NB4 (cell line): ENCODE measurements around the gene CERT1.

Experiments
- DNase-seq: peaks from one replicate; pipeline ENCODE4 v3.0.0; 2010; ENCODE audit warnings: low read depth
- H3K4me3 ChIP-seq: one replicate; pipeline ENCODE4 v1.5.1; 2011; ENCODE audit warnings: mild to moderate bottlenecking, low read depth, low read length, moderate library complexity
- CTCF ChIP-seq: IDR thresholded peaks from one replicate; pipeline ENCODE4 v1.5.1; 2012; ENCODE audit warnings: low read depth, low read length
- MYC ChIP-seq: IDR thresholded peaks from 2 replicates; pipeline ENCODE4 v1.6.1; 2011; ENCODE audit warnings: low read depth, low read length
- POLR2A ChIP-seq: IDR thresholded peaks from 2 replicates; pipeline ENCODE4 v1.6.1; 2011; ENCODE audit warnings: mild to moderate bottlenecking; ENCODE audit not compliant: insufficient read length; ENCODE audit errors: extremely low read depth
- TF ChIP-seq, protein P1 (sequence below): IDR thresholded peaks from 2 replicates; pipeline ENCODE4 v1.6.1; 2011; ENCODE audit warnings: low read depth, low read length

CERT1 gene

DNA sequence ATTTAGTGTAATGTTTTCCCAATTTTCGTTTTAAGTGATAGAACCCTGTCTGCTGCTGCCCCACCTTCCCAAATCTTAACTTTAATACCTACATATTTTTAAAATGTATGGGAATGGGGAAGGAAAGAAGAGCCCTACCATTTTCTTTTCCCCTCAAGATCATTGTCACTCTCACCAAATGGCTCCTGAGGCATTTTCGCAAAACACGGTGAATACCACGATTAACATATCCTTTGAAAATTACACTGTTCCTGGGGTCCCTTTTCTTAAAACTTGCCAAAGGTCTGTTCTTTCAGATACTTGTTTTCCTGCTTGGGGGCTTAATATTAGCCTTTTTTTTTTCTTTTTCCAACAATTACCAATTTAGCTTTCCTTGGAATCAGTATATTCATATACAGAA lies 36.1 kb downstream of the CERT1 start:
- TF ChIP-seq, protein P1, sequence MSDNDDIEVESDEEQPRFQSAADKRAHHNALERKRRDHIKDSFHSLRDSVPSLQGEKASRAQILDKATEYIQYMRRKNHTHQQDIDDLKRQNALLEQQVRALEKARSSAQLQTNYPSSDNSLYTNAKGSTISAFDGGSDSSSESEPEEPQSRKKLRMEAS, result no peak
- TF ChIP-seq POLR2A, result no peak
- no peak for TF ChIP-seq MYC
- no peak for TF ChIP-seq CTCF
- no peak for DNase-seq
- no peak overlapping the region for H3K4me3 ChIP-seq

DNA sequence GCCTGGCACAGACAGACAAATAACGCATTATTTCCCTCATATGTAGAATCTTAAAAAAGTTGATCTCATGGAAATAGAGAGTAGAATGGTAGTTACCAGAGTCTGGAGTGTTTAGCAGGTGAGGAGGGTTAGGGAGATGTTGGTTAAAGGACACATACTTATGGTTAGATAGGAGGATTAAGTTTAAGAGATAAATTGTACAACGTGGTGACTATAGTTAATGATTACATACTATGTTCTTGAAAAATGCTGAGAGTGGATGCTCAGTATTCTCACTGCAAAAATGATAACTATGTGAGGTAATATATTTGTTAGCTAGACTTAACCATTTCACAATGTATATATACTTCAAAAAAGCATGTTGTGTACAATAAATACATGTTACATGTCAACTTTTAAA lies 38.0 kb downstream of the CERT1 start:
- TF ChIP-seq CTCF (no peak), POLR2A (no peak), MYC (no peak)
- TF ChIP-seq, protein P1, result no peak
- no peak overlapping the region for H3K4me3 ChIP-seq
- DNase-seq, result no peak

GRCh38 chr5:75472973-75473372 lies 38.5 kb downstream of the CERT1 start:
- DNase-seq, result no peak
- TF ChIP-seq, protein P1, result no peak
- no peak for TF ChIP-seq MYC
- TF ChIP-seq CTCF, result no peak
- TF ChIP-seq POLR2A, result no peak
- no peak overlapping the region for H3K4me3 ChIP-seq

- no peak for DNase-seq
Measured at GRCh38 chr5:75471193-75471592, 40.2 kb downstream of the CERT1 start.

GRCh38 chr5:75469017-75469416 lies 42.4 kb downstream of the CERT1 start:
- TF ChIP-seq MYC, result no peak
- TF ChIP-seq CTCF, result no peak
- TF ChIP-seq POLR2A, result no peak
- no peak for DNase-seq
- H3K4me3 ChIP-seq, result no peak overlapping the region

More at GRCh38 chr5:75471193-75471592, 40.2 kb downstream of the CERT1 start:
- TF ChIP-seq POLR2A (no peak), CTCF (no peak), MYC (no peak)
- TF ChIP-seq, protein P1, result no peak
- H3K4me3 ChIP-seq, result no peak overlapping the region

GRCh38 chr5:75468593-75468992 lies 42.8 kb downstream of the CERT1 start:
- H3K4me3 ChIP-seq, result no peak overlapping the region
- no peak for TF ChIP-seq POLR2A
- TF ChIP-seq, protein P1, result no peak
- TF ChIP-seq MYC, result no peak
- DNase-seq, result no peak
